ENCODE measurements around the gene CIP2A. TPM values are rescaled to one million over a fixed set of nuclear protein-coding genes. Genes with fewer than 3 reads are reported as not detected.

Gene CIP2A

DNA sequence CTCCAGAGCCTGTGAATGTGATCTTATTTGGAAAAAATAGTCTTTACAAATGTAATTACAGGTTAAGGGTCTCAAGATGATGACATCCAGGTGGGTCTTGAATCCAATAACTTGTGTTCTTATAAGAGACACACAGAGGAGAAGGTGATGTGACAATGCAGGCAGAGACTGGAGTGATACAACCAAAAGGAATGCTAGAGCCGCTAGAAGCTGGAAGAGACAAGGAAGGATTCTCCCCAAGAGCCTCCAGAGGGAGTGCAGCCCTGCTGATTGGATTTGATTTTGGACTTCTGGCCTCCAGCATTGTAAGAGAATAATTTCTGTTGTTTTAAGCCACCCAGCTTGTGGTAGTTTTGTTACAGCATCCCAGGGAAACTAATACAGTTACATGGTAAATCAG, 88.5 kb downstream of the CIP2A start:
- H2BK5ac ChIP-seq (ENCODE audit: low read depth, low read length, poor library complexity, severe bottlenecking) = no peak overlapping the region
- H3K36me3 ChIP-seq (ENCODE audit: control insufficient read depth in 1 of 2, insufficient read depth in 2 of 2, low read depth in 1 of 2, low read length in 2 of 2) = no peaks in the 10 kb centered on the region
- H4K91ac ChIP-seq (ENCODE audit: low read length) = no peak overlapping the region
- H3K4me3 ChIP-seq (ENCODE audit: insufficient read depth in 1 of 2, low read depth in 1 of 2, low read length in 2 of 2) = no peak overlapping the region
- H2BK120ac ChIP-seq (ENCODE audit: low read depth, low read length) = no peak overlapping the region
- H4K8ac ChIP-seq (ENCODE audit: low read length) = no peak overlapping the region
- no peak overlapping the region for H3K27ac ChIP-seq (ENCODE audit: low read length, poor library complexity, severe bottlenecking)
- H3K18ac ChIP-seq (ENCODE audit: low read depth in 1 of 2, low read length in 2 of 2) = no peak overlapping the region
- H2AK5ac ChIP-seq (ENCODE audit: low read length, severe bottlenecking) = no peak overlapping the region
- no peaks in the 10 kb centered on the region for H3K27me3 ChIP-seq (ENCODE audit: control insufficient read depth in 1 of 2, insufficient read depth in 1 of 2, low read length in 2 of 2)
- no peak overlapping the region for H3K4ac ChIP-seq (ENCODE audit: low read depth in 1 of 2, low read length in 2 of 2)
- no peaks in the 10 kb centered on the region for H3K4me1 ChIP-seq (ENCODE audit: control insufficient read depth, insufficient read depth, low read depth, low read length)
- H3K14ac ChIP-seq (ENCODE audit: low read length in 2 of 2) = no peak overlapping the region
- no peak for DNase-seq
- H3K9ac ChIP-seq (ENCODE audit: low read length) = no peak overlapping the region
- no peak overlapping the region for H2AFZ ChIP-seq (ENCODE audit: low read depth, low read length)
- H3K79me1 ChIP-seq (replicated peaks; ENCODE audit: low read length, poor library complexity, severe bottlenecking) = no peaks in the 10 kb centered on the region
- H3K23ac ChIP-seq (ENCODE audit: low read length in 2 of 2) = no peak overlapping the region
- no peaks in the 10 kb centered on the region for H3K9me3 ChIP-seq (ENCODE audit: control insufficient read depth, low read length)
- WGBS = 87% methylated on average over 1 of the region's 1 CpG
- no peak overlapping the region for H3K4me2 ChIP-seq (ENCODE audit: low read length, poor library complexity, severe bottlenecking)
- no peak overlapping the region for H2BK15ac ChIP-seq (ENCODE audit: low read depth, poor library complexity, severe bottlenecking)
- no peak overlapping the region for H2BK12ac ChIP-seq (ENCODE audit: low read length in 2 of 2)

Small RNAs within 50 kb of the gene (small RNA-seq; reads per million reads assigned to genes)
- not detected for gene RF00156 (ENCODE audit: low read depth)

Measured in mesenchymal stem cell (in vitro differentiated cells and primary cell).